ENCODE results near the gene ELL. TPM values are rescaled to one million over a fixed set of nuclear protein-coding genes. Genes with fewer than 3 reads are reported as not detected.

Gene ELL
- total and polyA plus RNA-seq, 9 of the 15 experiments (the other 6 are each of a cell fraction or from before 2014, with no cell fraction given), result 0.24 to 22.5 (median 4.1) TPM

DNA sequence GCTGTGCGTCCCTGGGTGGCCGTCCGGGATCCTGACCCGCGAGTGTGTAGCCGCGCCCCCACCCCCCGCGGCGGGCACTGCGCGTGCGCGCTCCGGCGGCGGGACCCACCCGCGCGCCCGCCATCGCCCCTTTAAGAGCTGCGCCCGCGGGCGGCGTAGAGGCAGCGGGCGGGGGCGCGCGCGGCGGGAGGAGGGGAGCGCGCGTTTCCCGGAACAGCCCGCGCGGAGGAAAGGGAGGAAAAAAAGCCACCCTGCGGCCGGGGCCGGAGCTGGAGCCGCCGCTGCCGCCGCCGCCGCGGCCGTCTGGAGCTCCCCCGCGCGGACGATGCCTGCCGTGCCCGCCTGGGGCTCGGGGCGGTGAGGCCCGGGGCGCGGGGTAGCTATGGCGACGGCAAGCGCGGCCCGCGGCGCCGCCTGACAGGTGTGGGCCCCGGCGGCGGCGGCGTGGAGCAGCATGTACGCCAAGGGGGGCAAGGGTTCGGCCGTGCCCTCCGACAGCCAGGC is 102.6 kb downstream of the ELL start, which contains the start of gene SSBP4 (continued):
- TF ChIP-seq, protein P1, sequence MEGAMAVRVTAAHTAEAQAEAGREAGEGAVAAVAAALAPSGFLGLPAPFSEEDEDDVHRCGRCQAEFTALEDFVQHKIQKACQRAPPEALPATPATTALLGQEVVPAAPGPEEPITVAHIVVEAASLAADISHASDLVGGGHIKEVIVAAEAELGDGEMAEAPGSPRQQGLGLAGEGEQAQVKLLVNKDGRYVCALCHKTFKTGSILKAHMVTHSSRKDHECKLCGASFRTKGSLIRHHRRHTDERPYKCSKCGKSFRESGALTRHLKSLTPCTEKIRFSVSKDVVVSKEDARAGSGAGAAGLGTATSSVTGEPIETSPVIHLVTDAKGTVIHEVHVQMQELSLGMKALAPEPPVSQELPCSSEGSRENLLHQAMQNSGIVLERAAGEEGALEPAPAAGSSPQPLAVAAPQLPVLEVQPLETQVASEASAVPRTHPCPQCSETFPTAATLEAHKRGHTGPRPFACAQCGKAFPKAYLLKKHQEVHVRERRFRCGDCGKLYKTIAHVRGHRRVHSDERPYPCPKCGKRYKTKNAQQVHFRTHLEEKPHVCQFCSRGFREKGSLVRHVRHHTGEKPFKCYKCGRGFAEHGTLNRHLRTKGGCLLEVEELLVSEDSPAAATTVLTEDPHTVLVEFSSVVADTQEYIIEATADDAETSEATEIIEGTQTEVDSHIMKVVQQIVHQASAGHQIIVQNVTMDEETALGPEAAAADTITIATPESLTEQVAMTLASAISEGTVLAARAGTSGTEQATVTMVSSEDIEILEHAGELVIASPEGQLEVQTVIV (CRISPR knock-in tag; IDR thresholded peaks at IDR 0.05; ENCODE audit: borderline replicate concordance), result no peak
- TF ChIP-seq, protein P2, sequence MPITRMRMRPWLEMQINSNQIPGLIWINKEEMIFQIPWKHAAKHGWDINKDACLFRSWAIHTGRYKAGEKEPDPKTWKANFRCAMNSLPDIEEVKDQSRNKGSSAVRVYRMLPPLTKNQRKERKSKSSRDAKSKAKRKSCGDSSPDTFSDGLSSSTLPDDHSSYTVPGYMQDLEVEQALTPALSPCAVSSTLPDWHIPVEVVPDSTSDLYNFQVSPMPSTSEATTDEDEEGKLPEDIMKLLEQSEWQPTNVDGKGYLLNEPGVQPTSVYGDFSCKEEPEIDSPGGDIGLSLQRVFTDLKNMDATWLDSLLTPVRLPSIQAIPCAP (CRISPR knock-in tag; IDR thresholded peaks at IDR 0.05; ENCODE audit: borderline replicate concordance), result no peak
- TF ChIP-seq PCBP1 (IDR thresholded peaks at IDR 0.05; ENCODE audit: low read depth, low read length, poor library complexity, severe bottlenecking) (peak; percentile 5), FOXK1 (CRISPR knock-in tag; IDR thresholded peaks at IDR 0.05; ENCODE audit: borderline replicate concordance) (no peak), ZNF785 (CRISPR knock-in tag; IDR thresholded peaks at IDR 0.05) (no peak), ETV5 (CRISPR knock-in tag; IDR thresholded peaks at IDR 0.05; ENCODE audit: low read depth) (no peak), ATF7 (IDR thresholded peaks at IDR 0.05) (peak; percentile 58; the same call in 1 of the 2 replicates), SMAD4 (CRISPR knock-in tag; conservative IDR thresholded peaks at IDR 0.05) (peak; percentile 94), ATF1 (CRISPR knock-in tag; IDR thresholded peaks at IDR 0.05) (no peak), ATF1 (tag; IDR thresholded peaks at IDR 0.05) (peak; percentile 35), ZNF197 (CRISPR knock-in tag; IDR thresholded peaks at IDR 0.05; ENCODE audit: low read depth) (peak; percentile 69; the same call in 1 of the 2 replicates), SIN3A (IDR thresholded peaks at IDR 0.05; ENCODE audit: borderline replicate concordance in 2 of 2, control insufficient read depth in 1 of 2, low read depth in 2 of 2, low read length in 2 of 2) (peak; percentile 49 to 73; a peak in 1 of 4 replicates), ZNF133 (CRISPR knock-in tag; IDR thresholded peaks at IDR 0.05) (no peak), EHMT2 (IDR thresholded peaks at IDR 0.05) (no peak), SMC3 (conservative IDR thresholded peaks at IDR 0.05; ENCODE audit: insufficient read depth, low read depth, low read length) (peak; percentile 41; the same call in 1 of the 2 replicates), TAF7 (tag; IDR thresholded peaks at IDR 0.05) (no peak), CCNT2 (IDR thresholded peaks at IDR 0.05; ENCODE audit: borderline replicate concordance, extremely low read depth, insufficient read length, low read depth, low read length) (peak; percentile 91)
- TF ChIP-seq, protein P3, sequence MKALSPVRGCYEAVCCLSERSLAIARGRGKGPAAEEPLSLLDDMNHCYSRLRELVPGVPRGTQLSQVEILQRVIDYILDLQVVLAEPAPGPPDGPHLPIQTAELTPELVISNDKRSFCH (CRISPR knock-in tag; IDR thresholded peaks at IDR 0.05), result no peak
- TF ChIP-seq, protein P3 (tag; IDR thresholded peaks at IDR 0.05), result 0 out of 2 replicates have a peak, but pooled peaks have one; percentile 25
- TF ChIP-seq, protein P4, sequence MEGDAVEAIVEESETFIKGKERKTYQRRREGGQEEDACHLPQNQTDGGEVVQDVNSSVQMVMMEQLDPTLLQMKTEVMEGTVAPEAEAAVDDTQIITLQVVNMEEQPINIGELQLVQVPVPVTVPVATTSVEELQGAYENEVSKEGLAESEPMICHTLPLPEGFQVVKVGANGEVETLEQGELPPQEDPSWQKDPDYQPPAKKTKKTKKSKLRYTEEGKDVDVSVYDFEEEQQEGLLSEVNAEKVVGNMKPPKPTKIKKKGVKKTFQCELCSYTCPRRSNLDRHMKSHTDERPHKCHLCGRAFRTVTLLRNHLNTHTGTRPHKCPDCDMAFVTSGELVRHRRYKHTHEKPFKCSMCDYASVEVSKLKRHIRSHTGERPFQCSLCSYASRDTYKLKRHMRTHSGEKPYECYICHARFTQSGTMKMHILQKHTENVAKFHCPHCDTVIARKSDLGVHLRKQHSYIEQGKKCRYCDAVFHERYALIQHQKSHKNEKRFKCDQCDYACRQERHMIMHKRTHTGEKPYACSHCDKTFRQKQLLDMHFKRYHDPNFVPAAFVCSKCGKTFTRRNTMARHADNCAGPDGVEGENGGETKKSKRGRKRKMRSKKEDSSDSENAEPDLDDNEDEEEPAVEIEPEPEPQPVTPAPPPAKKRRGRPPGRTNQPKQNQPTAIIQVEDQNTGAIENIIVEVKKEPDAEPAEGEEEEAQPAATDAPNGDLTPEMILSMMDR (IDR thresholded peaks at IDR 0.05 in 2 of 3, conservative IDR thresholded peaks at IDR 0.05 in 1 of 3; ENCODE audit: insufficient read depth in 2 of 3, low read depth in 1 of 3, low read length in 3 of 3), result peak; percentile 17 to 95 (median 66); a peak in 4 of 6 replicates
- TF ChIP-seq, protein P5, sequence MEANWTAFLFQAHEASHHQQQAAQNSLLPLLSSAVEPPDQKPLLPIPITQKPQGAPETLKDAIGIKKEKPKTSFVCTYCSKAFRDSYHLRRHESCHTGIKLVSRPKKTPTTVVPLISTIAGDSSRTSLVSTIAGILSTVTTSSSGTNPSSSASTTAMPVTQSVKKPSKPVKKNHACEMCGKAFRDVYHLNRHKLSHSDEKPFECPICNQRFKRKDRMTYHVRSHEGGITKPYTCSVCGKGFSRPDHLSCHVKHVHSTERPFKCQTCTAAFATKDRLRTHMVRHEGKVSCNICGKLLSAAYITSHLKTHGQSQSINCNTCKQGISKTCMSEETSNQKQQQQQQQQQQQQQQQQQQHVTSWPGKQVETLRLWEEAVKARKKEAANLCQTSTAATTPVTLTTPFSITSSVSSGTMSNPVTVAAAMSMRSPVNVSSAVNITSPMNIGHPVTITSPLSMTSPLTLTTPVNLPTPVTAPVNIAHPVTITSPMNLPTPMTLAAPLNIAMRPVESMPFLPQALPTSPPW (CRISPR knock-in tag; IDR thresholded peaks at IDR 0.05), result peak; percentile 95
